ENCODE results near the gene PKMYT1. TPM values are rescaled to one million over a fixed set of nuclear protein-coding genes. Genes with fewer than 3 reads are reported as not detected.

The PKMYT1 gene
- total and polyA plus RNA-seq, 9 of the 15 experiments (the other 6 are each of a cell fraction or from before 2014, with no cell fraction given) = 8.7 to 201 (median 37.8) TPM

DNA sequence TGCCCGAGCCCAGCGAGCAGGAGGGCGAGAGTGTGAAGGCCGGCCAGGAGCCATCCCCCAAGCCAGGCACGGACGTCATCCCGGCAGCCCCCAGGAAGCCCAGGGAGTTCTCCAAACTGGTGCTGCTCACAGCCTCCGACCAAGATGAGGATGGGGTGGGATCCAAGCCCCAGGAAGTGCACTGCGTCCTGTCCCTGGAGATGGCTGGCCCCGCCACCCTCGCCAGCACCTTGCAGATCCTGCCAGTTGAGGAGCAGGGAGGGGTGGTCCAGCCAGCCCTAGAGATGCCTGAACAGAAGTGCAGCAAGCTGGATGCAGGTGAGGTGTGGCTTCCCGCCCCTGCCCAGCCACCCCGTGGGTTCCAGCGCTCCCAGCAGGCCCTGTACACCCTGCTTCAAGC is 50.6 kb downstream of the PKMYT1 start:
- ChIA-PET POLR2A (interaction anchor here (1.4 kb wide), 1 partner anchor 11 kb away, joined by 3 read pairs; no protein-coding TSS in a partner anchor), CTCF (ENCODE audit: low intra/inter-chr PET ratio) (no interaction called here)
- TF ChIP-seq, protein P1, sequence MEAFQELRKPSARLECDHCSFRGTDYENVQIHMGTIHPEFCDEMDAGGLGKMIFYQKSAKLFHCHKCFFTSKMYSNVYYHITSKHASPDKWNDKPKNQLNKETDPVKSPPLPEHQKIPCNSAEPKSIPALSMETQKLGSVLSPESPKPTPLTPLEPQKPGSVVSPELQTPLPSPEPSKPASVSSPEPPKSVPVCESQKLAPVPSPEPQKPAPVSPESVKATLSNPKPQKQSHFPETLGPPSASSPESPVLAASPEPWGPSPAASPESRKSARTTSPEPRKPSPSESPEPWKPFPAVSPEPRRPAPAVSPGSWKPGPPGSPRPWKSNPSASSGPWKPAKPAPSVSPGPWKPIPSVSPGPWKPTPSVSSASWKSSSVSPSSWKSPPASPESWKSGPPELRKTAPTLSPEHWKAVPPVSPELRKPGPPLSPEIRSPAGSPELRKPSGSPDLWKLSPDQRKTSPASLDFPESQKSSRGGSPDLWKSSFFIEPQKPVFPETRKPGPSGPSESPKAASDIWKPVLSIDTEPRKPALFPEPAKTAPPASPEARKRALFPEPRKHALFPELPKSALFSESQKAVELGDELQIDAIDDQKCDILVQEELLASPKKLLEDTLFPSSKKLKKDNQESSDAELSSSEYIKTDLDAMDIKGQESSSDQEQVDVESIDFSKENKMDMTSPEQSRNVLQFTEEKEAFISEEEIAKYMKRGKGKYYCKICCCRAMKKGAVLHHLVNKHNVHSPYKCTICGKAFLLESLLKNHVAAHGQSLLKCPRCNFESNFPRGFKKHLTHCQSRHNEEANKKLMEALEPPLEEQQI (IDR thresholded peaks at IDR 0.05) = no peak
- TF ChIP-seq POLR2G (IDR thresholded peaks at IDR 0.05; ENCODE audit: low read depth, low read length) = peak; percentile 19; the same call in 1 of the 2 replicates
- Histone ChIP-seq H3K9ac (ENCODE audit: insufficient read depth in 1 of 2, low read depth in 2 of 2, low read length in 2 of 2) (peak overlapping the region in 1 of 2 experiments; percentile 45; a peak in 2 of 4 replicates), H3K9me1 (ENCODE audit: control insufficient read depth, insufficient read depth, low read length) (no peaks in the 10 kb centered on the region), H3K4me1 (replicated peaks in 1 of 2; ENCODE audit: control insufficient read depth in 2 of 2, insufficient read depth in 2 of 2, low read length in 2 of 2) (peaks cover 3 to 18% of the 10 kb centered on the region in 2 experiments; a peak in 3 of 5 replicates), H3K9me3 (replicated peaks; ENCODE audit: control insufficient read depth, insufficient read depth, low read depth, low read length) (no peaks in the 10 kb centered on the region), H3K4me3 (no peak overlapping the region), H3K36me3 (ENCODE audit: control insufficient read depth, insufficient read depth, low read length) (peaks cover 31% of the 10 kb centered on the region; the same call in 1 of the 3 replicates), H2AFZ (ENCODE audit: low read depth, low read length) (no peak overlapping the region), H4K20me1 (replicated peaks; ENCODE audit: control insufficient read depth, insufficient read depth, low read length) (no peaks in the 10 kb centered on the region), H3K27ac (ENCODE audit: extremely low read depth, low read depth, low read length) (no peak overlapping the region), H3K79me2 (ENCODE audit: control insufficient read depth, insufficient read depth, low read length) (no peaks in the 10 kb centered on the region), H3K27me3 (ENCODE audit: control insufficient read depth in 2 of 2, insufficient read depth in 2 of 2, low read length in 2 of 2) (no peaks in the 10 kb centered on the region), H3K4me2 (ENCODE audit: insufficient read depth, low read length) (no peak overlapping the region)
- 89% methylated on average over 10 of the region's 14 CpGs for WGBS (ENCODE audit: insufficient coverage, low coverage, missing lambda C conversion rate)
- FAIRE-seq = no peak
- peak in 1 of 4 experiments; percentile 2 for DNase-seq (ENCODE audit: extremely low read depth in 1 of 4, low spot score in 3 of 4)
- no TSS peak for BruUV-seq (replicated peaks)
- in situ Hi-C loops (cut with MboI) = loop anchor here (5.0 kb wide), 1 partner anchor 92 kb away; no protein-coding TSS in a partner anchor
- intact Hi-C loops (cut with micrococcal nuclease) = loop anchor here (5.0 kb wide), 1 partner anchor 53 kb away; the partner anchor contains the start of gene PKMYT1
- no peak for ATAC-seq
